Measurements from ENCODE around the gene TTPAL. TPM values are rescaled to one million over a fixed set of nuclear protein-coding genes. Genes with fewer than 3 reads are reported as not detected.

Gene TTPAL
- total and polyA plus RNA-seq, 2 of the 4 experiments (the other 2 are of a cell fraction) = 8.2 to 18.1 TPM

DNA sequence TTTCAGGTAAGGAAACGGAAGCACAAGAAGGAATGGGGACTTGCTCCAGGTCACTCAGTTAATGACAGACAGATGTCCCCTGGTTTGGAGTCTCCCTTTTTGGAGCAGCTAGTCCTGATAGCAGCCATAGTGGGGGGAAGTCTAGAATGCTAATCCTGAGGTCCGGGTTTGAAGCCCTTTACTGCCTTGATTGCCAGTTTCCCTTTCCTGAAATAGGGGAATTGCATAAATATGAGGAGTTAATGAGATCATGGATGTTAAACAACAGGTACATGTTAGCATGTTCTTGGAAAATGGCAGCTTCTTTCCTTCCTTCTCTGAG is 341 bp upstream of the TTPAL start:
- ChIA-PET CTCF (interaction anchor here (0.6 to 0.7 kb wide), 2 partner anchors 133 to 1565 kb away, joined by 4 to 6 read pairs; no protein-coding TSS in a partner anchor), POLR2A (ENCODE audit: unreplicated experiment) (no interaction called here)
- H3K9me1 ChIP-seq (ENCODE audit: insufficient read depth, low read length) = peaks cover 14% of the 10 kb centered on the region; the same call in 1 of the 2 replicates
- no peak for TF ChIP-seq NFE2L2 (IDR thresholded peaks at IDR 0.05; ENCODE audit: low read depth, low read length)
- no peaks in the 10 kb centered on the region for H3K9me3 ChIP-seq (ENCODE audit: control insufficient read depth, insufficient read depth, low read length)
- no TSS peak for BruUV-seq (replicated peaks)
- 0 out of 2 replicates have a peak overlapping the region, but pooled peaks have one; percentile 46 for H3K56ac ChIP-seq (ENCODE audit: extremely low read depth, insufficient read depth, low read length)
- intact Hi-C loops (cut with micrococcal nuclease) (loop anchor here (1.0 kb wide), 1 partner anchor 135 kb away; no protein-coding TSS in a partner anchor), in situ Hi-C loops (cut with MboI; ENCODE audit: low sequenced_read_pairs) (loop anchor here (10.0 to 25.0 kb wide), 3 partner anchors 139 to 1312 kb away; partner anchors contain the start of genes DNTTIP1, OSER1 and WFDC3), dilution Hi-C loops (cut with HindIII; ENCODE audit: low sequenced_read_pairs, unreplicated experiment) (no loop called here)
- peaks cover 20 to 42% of the 10 kb centered on the region in 2 experiments for H3K79me1 ChIP-seq (ENCODE audit: low read depth in 1 of 2, low read length in 2 of 2)
- peaks cover under 1% of the 10 kb centered on the region; the same call in 1 of the 2 replicates for H3K27me3 ChIP-seq (ENCODE audit: control insufficient read depth, insufficient read depth, low read length)
- peak overlapping the region; percentile 73 to 94 for H4K8ac ChIP-seq (ENCODE audit: low read depth in 2 of 2, low read length in 2 of 2)
- H4K91ac ChIP-seq (ENCODE audit: insufficient read depth, low read depth, low read length) = peak overlapping the region; percentile 29; the same call in 1 of the 2 replicates
- no peak overlapping the region for H3K23ac ChIP-seq (ENCODE audit: low read depth, low read length)
- peak overlapping the region; percentile 7 for H2BK5ac ChIP-seq (ENCODE audit: low read depth, low read length, poor library complexity, severe bottlenecking)
- H4K5ac ChIP-seq (ENCODE audit: low read depth, low read length) = peak overlapping the region; percentile 90
- H3K27ac ChIP-seq (ENCODE audit: insufficient read depth, low read length) = peak overlapping the region; percentile 18; the same call in 1 of the 2 replicates
- peak overlapping the region; percentile 88 for H2AFZ ChIP-seq (replicated peaks; ENCODE audit: low read length, poor library complexity)
- H2BK15ac ChIP-seq (ENCODE audit: low read depth, low read length) = no peak overlapping the region; the same call in 2 of the 3 replicates
- H2BK20ac ChIP-seq (ENCODE audit: low read depth, low read length) = no peak overlapping the region
- H2BK120ac ChIP-seq (ENCODE audit: low read depth, low read length) = peak overlapping the region; percentile 53
- WGBS, 2 experiments (ENCODE audit: extremely low coverage in 2 of 2, insufficient read length in 1 of 2) = 50% methylated on average over 1 of the region's 2 CpGs; no CpG with 5 or more reads in 1 of the 2 experiments
- H3K4ac ChIP-seq (ENCODE audit: low read depth, low read length) = peak overlapping the region; percentile 75
- no peak for ATAC-seq (ENCODE audit: low read depth)
- H3K4me2 ChIP-seq (ENCODE audit: low read depth, low read length) = peak overlapping the region; percentile 97
- peaks cover 5% of the 10 kb centered on the region for H3K36me3 ChIP-seq (ENCODE audit: control insufficient read depth, insufficient read depth, low read length)
- DNase-seq = no peak
- peak overlapping the region; percentile 87 for H3K4me3 ChIP-seq (ENCODE audit: insufficient read depth, low read depth, low read length)
- H2AK9ac ChIP-seq (replicated peaks; ENCODE audit: low read depth, low read length, poor library complexity) = peak overlapping the region; percentile 2
- no peaks in the 10 kb centered on the region; the same call in 1 of the 2 replicates for H4K20me1 ChIP-seq (ENCODE audit: insufficient read depth, low read length)
- H2AK5ac ChIP-seq (ENCODE audit: low read depth, low read length) = peak overlapping the region; percentile 7; the same call in 1 of the 2 replicates
- peaks cover 4% of the 10 kb centered on the region; the same call in 1 of the 2 replicates for H3K4me1 ChIP-seq (ENCODE audit: control insufficient read depth, insufficient read depth, low read length)
- peak overlapping the region; percentile 32; the same call in 1 of the 2 replicates for H3K18ac ChIP-seq (ENCODE audit: low read depth, low read length)
- H3K14ac ChIP-seq (replicated peaks; ENCODE audit: low read depth, low read length) = peak overlapping the region; percentile 47
- peak overlapping the region; percentile 74 for H3K9ac ChIP-seq (ENCODE audit: low read depth, low read length)

Measured in IMR-90 (cell line).